K562 (cell line): ENCODE measurements around the gene SPTBN5. TPM values are rescaled to one million over a fixed set of nuclear protein-coding genes. Genes with fewer than 3 reads are reported as not detected.

Source experiments
- ATAC-seq: fragments of 200-7000 bp; cut with Tn5 transposase; 3 replicates; pipeline ENCODE4 v1.9.1; 2020; ENCODE audit warnings: moderate library complexity
- BruUV-seq: library from RNA; stranded (reverse); fragments of 400-500 nt; replicated peaks from 2 replicates; lab custom pipeline; 2021; lab: Mats Ljungman, UMichigan
- CTCF ChIA-PET: fragments of 300-600 bp; formaldehyde crosslinking; extraction: SDS; loops from one replicate; lab custom pipeline; 2021; ENCODE audit warnings: low intra/inter-chr PET ratio; lab: Yijun Ruan, JAX
- POLR2A ChIA-PET: fragments of 300-600, 350-650 bp; sonication (Branson Sonifier 250); formaldehyde crosslinking; extraction: SDS; loops from one replicate; lab custom pipeline; 2021; ENCODE audit warnings: antibody characterized with exemption, inconsistent platforms; lab: Yijun Ruan, JAX
- DNase-seq, 4 experiments: peaks; one replicate each; pipeline versions ENCODE4 v3.0.0 to v3.0.0-alpha.2; 2011 to 2018; ENCODE audit warnings: low spot score in 3 of 4, mixed read lengths in 3 of 4; ENCODE audit errors: extremely low read depth in 1 of 4
- FAIRE-seq: peaks from 2 replicates; lab custom pipeline; 2011; peaks lifted over from hg19 to GRCh38; lab: Jason Lieb, UNC
- H2AFZ ChIP-seq: 2 replicates; pipeline ENCODE4 v1.6.0; 2011; ENCODE audit warnings: low read depth, low read length, control low read depth, inconsistent platforms
- H3K27ac ChIP-seq: fragments of 200-600 bp; 3 replicates; pipeline ENCODE4 v1.8.0; 2011; ENCODE audit warnings: low read depth, mild to moderate bottlenecking, control low read depth, inconsistent platforms, low read length, moderate library complexity, mixed read lengths; ENCODE audit errors: extremely low read depth
- H3K27me3 ChIP-seq, 2 experiments: fragments of 300-600 bp in 1 of 2; 2 replicates in 1 of 2; 3 replicates in 1 of 2; pipeline versions ENCODE4 v1.6.0 to v1.8.0; 2011; ENCODE audit warnings: inconsistent platforms in 2 of 2, low read length in 2 of 2, mild to moderate bottlenecking in 1 of 2, mixed read lengths in 1 of 2, moderate library complexity in 1 of 2; ENCODE audit not compliant: control insufficient read depth in 2 of 2, insufficient read depth in 2 of 2
- H3K36me3 ChIP-seq: fragments of 300-600 bp; 3 replicates; pipeline ENCODE4 v1.8.0; 2011; ENCODE audit warnings: mild to moderate bottlenecking, low read length, inconsistent platforms; ENCODE audit not compliant: control insufficient read depth, insufficient read depth
- H3K4me1 ChIP-seq, 2 experiments: fragments of 200-600 bp in 1 of 2; replicated peaks in 1 of 2; 2 replicates in 1 of 2; 3 replicates in 1 of 2; pipeline versions ENCODE4 v1.5.1 to v1.8.0; 2011; ENCODE audit warnings: inconsistent platforms in 2 of 2, low read length in 2 of 2, mild to moderate bottlenecking in 1 of 2, mixed read lengths in 1 of 2, moderate library complexity in 1 of 2; ENCODE audit not compliant: control insufficient read depth in 2 of 2, insufficient read depth in 2 of 2
- H3K4me2 ChIP-seq: 2 replicates; pipeline ENCODE4 v1.6.1; 2011; ENCODE audit warnings: low read length, control low read depth, inconsistent platforms, mixed read lengths; ENCODE audit not compliant: insufficient read depth
- H3K4me3 ChIP-seq: fragments of 200-600 bp; sonication (generic), shearing (Covaris generic); 2 replicates; pipeline ENCODE4 v1.5.1; 2016; ENCODE audit warnings: control low read depth, inconsistent platforms
- H3K79me2 ChIP-seq: fragments of 200-600 bp; 3 replicates; pipeline ENCODE4 v1.8.0; 2011; ENCODE audit warnings: low read length, inconsistent platforms; ENCODE audit not compliant: control insufficient read depth, insufficient read depth
- H3K9ac ChIP-seq, 2 experiments: 2 replicates each; pipeline versions ENCODE4 v1.6.0 to v1.6.1; 2011; ENCODE audit warnings: low read depth in 2 of 2, low read length in 2 of 2, control low read depth in 1 of 2, inconsistent platforms in 1 of 2, mild to moderate bottlenecking in 1 of 2, mixed read lengths in 1 of 2; ENCODE audit not compliant: insufficient read depth in 1 of 2
- H3K9me1 ChIP-seq: one replicate; pipeline ENCODE4 v1.6.0; 2011; ENCODE audit warnings: inconsistent platforms, mild to moderate bottlenecking, low read length, moderate library complexity; ENCODE audit not compliant: control insufficient read depth, insufficient read depth
- H3K9me3 ChIP-seq: replicated peaks from 2 replicates; pipeline ENCODE4 v1.5.1; 2011; ENCODE audit warnings: low read depth, low read length, inconsistent platforms; ENCODE audit not compliant: control insufficient read depth, insufficient read depth
- H4K20me1 ChIP-seq: replicated peaks from 2 replicates; pipeline ENCODE4 v1.6.1; 2011; ENCODE audit warnings: low read length, inconsistent platforms, mixed read lengths; ENCODE audit not compliant: control insufficient read depth, insufficient read depth
- BRF1 ChIP-seq: IDR thresholded peaks from 3 replicates; pipeline ENCODE4 v1.6.1; 2011; ENCODE audit warnings: borderline replicate concordance, mild to moderate bottlenecking; ENCODE audit not compliant: insufficient read length; ENCODE audit errors: extremely low read depth
- DACH1 ChIP-seq: fragments of 450-650 bp; IDR thresholded peaks from 2 replicates; pipeline ENCODE4 v1.6.1; 2018; ENCODE audit not compliant: partially characterized antibody
- HDAC3 ChIP-seq: fragments of 450-650 bp; IDR thresholded peaks from 2 replicates; pipeline ENCODE4 v1.6.1; 2018; ENCODE audit warnings: borderline replicate concordance, mild to moderate bottlenecking, moderate library complexity; ENCODE audit not compliant: partially characterized antibody
- MCM7 ChIP-seq, 2 experiments: fragments of 450-650 bp; IDR thresholded peaks; 2 replicates each; pipeline ENCODE4 v1.6.1; 2016 to 2018
- RBM39 ChIP-seq: fragments of 200-400 bp; formaldehyde crosslinking; optimal IDR thresholded peaks from 2 replicates; pipeline ENCODE3; 2018; ENCODE audit warnings: low read depth, low read length
- SPI1 ChIP-seq: IDR thresholded peaks from 2 replicates; pipeline ENCODE4 v1.6.1; 2011; ENCODE audit warnings: low read depth, low read length, control low read depth, borderline replicate concordance
- SRSF3 ChIP-seq: fragments of 200-400 bp; formaldehyde crosslinking; IDR thresholded peaks from 2 replicates; pipeline ENCODE4 v1.6.1; 2016; ENCODE audit warnings: mild to moderate bottlenecking, low read length, moderate library complexity; ENCODE audit not compliant: insufficient read depth
- TEAD1 ChIP-seq, 2 experiments: fragments of 450-650 bp in 1 of 2; sonication (generic) in 1 of 2; formaldehyde crosslinking; IDR thresholded peaks; 2 replicates each; pipeline versions ENCODE4 v1.4.0 to v1.8.0; 2020 to 2022; ENCODE audit warnings: mild to moderate bottlenecking in 2 of 2, missing genetic modification reagents in 1 of 2
- ZNF174 ChIP-seq: fragments of 250-450 bp; sonication (Bioruptor Pico); IDR thresholded peaks from 2 replicates; pipeline ENCODE4 v1.4.0; 2020; ENCODE audit warnings: mild to moderate bottlenecking
- ZNF324 ChIP-seq: fragments of 250-450 bp; sonication (Bioruptor Pico); IDR thresholded peaks from 2 replicates; pipeline ENCODE4 v1.4.0; 2020; ENCODE audit warnings: mild to moderate bottlenecking
- WGBS: fragments of 100-300 bp; shearing (Covaris generic); methylation state at CpG from one replicate; pipeline ENCODE4 v1.1.6; 2016; ENCODE audit warnings: low coverage, mixed read lengths; ENCODE audit not compliant: insufficient coverage; ENCODE audit errors: missing lambda C conversion rate; 5-methylcytosine and 5-hydroxymethylcytosine counted together
- in situ Hi-C: fragments of 300-500 bp; cut with MboI; formaldehyde crosslinking; loops from 4 replicates; pipeline ENCODE4 v1.15.0; 2018; ENCODE audit warnings: inconsistent platforms, mixed read lengths
- intact Hi-C: fragments of 100-400 bp; cut with micrococcal nuclease; formaldehyde crosslinking; loops from 2 replicates; pipeline ENCODE4 v1.14.2; 2022
- polyA plus RNA-seq, 8 experiments: library from polyadenylated mRNA; depleted of rRNA in 4 of 8; stranded (reverse) in 5 of 8; unstranded in 3 of 8; fragments of >200 nt; fragmentation: Nextera tagmentation in 2 of 8; fragmentation: Illumina TruSeq in 1 of 8; extraction: Ambion mirVana in 2 of 8; extraction: Trizol in 1 of 8; gene quantifications; 2 replicates each; pipeline versions ENCODE4 v1.2.1 to v1.2.3, GENCODE V29; 2011 to 2014; ENCODE audit warnings: inconsistent platforms in 1 of 8, missing spikeins in 1 of 8
- total RNA-seq, 7 experiments: library from RNA; depleted of rRNA in 6 of 7; stranded (reverse); fragments of >200 nt in 6 of 7; fragmentation: Illumina TruSeq in 2 of 7; extraction: Trizol in 2 of 7; gene quantifications; 2 replicates each; pipeline versions ENCODE4 v1.2.1 to v1.2.3, GENCODE V29; 2011 to 2021; ENCODE audit warnings: low replicate concordance in 1 of 7
- TF ChIP-seq, protein P1 (sequence below), 2 experiments: fragments of 450-650 bp; IDR thresholded peaks; 2 replicates each; pipeline ENCODE4 v1.6.1; 2018; ENCODE audit warnings: mild to moderate bottlenecking in 2 of 2, low read depth in 1 of 2; ENCODE audit not compliant: partially characterized antibody in 2 of 2
- TF ChIP-seq, protein P2 (sequence below): sonication (generic); formaldehyde crosslinking; IDR thresholded peaks from 2 replicates; pipeline ENCODE4 v1.8.1; 2022; ENCODE audit warnings: missing genetic modification reagents
- TF ChIP-seq, protein P3 (sequence below): fragments of 450-650 bp; IDR thresholded peaks from 2 replicates; pipeline ENCODE4 v1.7.1; 2018; ENCODE audit warnings: mild to moderate bottlenecking, low read depth; ENCODE audit not compliant: partially characterized antibody

The SPTBN5 gene
- total and polyA plus RNA-seq, 9 of the 15 experiments (the other 6 are each of a cell fraction or from before 2014, with no cell fraction given), result 0.02 TPM; not detected in 8

DNA sequence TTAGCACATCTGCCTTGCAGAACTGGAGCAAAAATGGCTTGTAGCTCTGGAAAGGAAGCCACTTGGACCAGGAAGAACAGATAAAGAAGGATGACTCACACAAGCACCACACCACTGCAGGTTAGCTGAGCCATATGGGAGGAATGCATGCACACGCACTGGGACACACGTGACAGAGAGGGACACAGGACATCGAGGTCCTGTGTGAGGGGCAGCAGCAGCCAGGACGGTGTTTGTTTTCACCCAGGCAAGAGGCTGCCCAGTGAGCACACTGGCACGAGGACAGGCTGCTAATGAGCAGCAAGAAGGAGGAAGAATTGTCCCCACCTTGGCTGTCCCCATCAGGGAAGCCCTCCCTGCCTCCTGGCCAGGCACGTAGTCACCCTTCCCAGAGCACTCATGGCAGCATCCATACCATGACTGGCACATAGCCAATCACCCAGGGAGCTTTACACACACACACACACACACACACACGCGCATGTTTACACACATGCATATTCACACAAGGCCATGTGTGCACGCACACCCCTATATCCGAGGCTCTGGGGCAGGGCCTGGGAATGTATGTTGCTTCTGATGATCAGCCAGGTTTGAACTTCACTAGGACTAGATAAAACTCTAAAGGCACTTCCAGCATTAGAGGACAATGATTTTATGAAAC lies 24.0 kb upstream of the SPTBN5 start:
- peak overlapping the region; percentile 40; the same call in 1 of the 2 replicates for H3K4me2 ChIP-seq
- no peaks in the 10 kb centered on the region for H3K27me3 ChIP-seq
- intact Hi-C loops, result no loop called here
- peaks cover 9 to 11% of the 10 kb centered on the region in 2 experiments; a peak in 4 of 5 replicates for H3K4me1 ChIP-seq
- H3K27ac ChIP-seq, result no peak overlapping the region; the same call in 2 of the 3 replicates
- H3K36me3 ChIP-seq, result peaks cover 16% of the 10 kb centered on the region; the same call in 2 of the 3 replicates
- peak overlapping the region in 1 of 2 experiments; percentile 74; a peak in 2 of 4 replicates for H3K9ac ChIP-seq
- ATAC-seq, result peak; percentile 88
- H3K4me3 ChIP-seq, result no peak overlapping the region
- ChIA-PET CTCF (no interaction called here), POLR2A (interaction anchor here (1.0 kb wide), 1 partner anchor 47 kb away, joined by 3 read pairs; no protein-coding TSS in a partner anchor)
- H4K20me1 ChIP-seq, result peaks cover 3% of the 10 kb centered on the region; the same call in 1 of the 2 replicates
- peak; percentile 98 for FAIRE-seq
- no peaks in the 10 kb centered on the region for H3K79me2 ChIP-seq
- in situ Hi-C loops, result no loop called here
- peak overlapping the region; percentile 42; the same call in 1 of the 2 replicates for H2AFZ ChIP-seq
- no TSS peak for BruUV-seq
- no peaks in the 10 kb centered on the region for H3K9me3 ChIP-seq
- peak; percentile 48 to 75 (median 64) for DNase-seq
- WGBS, result 46% methylated on average over 10 of the region's 10 CpGs
- no peaks in the 10 kb centered on the region for H3K9me1 ChIP-seq
- TF ChIP-seq ZNF174 (no peak), SRSF3 (no peak), SPI1 (no peak), HDAC3 (no peak), TEAD1 (CRISPR knock-in tag; IDR thresholded peaks at IDR 0.05) (peak in 1 of 2 experiments; percentile 45; a peak in 1 of 4 replicates), DACH1 (no peak), ZNF324 (no peak), BRF1 (no peak), MCM7 (IDR thresholded peaks at IDR 0.05) (no peak), RBM39 (no peak)
- TF ChIP-seq, protein P1, sequence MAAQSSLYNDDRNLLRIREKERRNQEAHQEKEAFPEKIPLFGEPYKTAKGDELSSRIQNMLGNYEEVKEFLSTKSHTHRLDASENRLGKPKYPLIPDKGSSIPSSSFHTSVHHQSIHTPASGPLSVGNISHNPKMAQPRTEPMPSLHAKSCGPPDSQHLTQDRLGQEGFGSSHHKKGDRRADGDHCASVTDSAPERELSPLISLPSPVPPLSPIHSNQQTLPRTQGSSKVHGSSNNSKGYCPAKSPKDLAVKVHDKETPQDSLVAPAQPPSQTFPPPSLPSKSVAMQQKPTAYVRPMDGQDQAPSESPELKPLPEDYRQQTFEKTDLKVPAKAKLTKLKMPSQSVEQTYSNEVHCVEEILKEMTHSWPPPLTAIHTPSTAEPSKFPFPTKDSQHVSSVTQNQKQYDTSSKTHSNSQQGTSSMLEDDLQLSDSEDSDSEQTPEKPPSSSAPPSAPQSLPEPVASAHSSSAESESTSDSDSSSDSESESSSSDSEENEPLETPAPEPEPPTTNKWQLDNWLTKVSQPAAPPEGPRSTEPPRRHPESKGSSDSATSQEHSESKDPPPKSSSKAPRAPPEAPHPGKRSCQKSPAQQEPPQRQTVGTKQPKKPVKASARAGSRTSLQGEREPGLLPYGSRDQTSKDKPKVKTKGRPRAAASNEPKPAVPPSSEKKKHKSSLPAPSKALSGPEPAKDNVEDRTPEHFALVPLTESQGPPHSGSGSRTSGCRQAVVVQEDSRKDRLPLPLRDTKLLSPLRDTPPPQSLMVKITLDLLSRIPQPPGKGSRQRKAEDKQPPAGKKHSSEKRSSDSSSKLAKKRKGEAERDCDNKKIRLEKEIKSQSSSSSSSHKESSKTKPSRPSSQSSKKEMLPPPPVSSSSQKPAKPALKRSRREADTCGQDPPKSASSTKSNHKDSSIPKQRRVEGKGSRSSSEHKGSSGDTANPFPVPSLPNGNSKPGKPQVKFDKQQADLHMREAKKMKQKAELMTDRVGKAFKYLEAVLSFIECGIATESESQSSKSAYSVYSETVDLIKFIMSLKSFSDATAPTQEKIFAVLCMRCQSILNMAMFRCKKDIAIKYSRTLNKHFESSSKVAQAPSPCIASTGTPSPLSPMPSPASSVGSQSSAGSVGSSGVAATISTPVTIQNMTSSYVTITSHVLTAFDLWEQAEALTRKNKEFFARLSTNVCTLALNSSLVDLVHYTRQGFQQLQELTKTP (IDR thresholded peaks at IDR 0.05; ENCODE audit: low read depth in 1 of 2, partially characterized antibody in 2 of 2), result no peak
- TF ChIP-seq, protein P2, sequence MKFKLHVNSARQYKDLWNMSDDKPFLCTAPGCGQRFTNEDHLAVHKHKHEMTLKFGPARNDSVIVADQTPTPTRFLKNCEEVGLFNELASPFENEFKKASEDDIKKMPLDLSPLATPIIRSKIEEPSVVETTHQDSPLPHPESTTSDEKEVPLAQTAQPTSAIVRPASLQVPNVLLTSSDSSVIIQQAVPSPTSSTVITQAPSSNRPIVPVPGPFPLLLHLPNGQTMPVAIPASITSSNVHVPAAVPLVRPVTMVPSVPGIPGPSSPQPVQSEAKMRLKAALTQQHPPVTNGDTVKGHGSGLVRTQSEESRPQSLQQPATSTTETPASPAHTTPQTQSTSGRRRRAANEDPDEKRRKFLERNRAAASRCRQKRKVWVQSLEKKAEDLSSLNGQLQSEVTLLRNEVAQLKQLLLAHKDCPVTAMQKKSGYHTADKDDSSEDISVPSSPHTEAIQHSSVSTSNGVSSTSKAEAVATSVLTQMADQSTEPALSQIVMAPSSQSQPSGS (CRISPR knock-in tag), result no peak
- TF ChIP-seq, protein P3, sequence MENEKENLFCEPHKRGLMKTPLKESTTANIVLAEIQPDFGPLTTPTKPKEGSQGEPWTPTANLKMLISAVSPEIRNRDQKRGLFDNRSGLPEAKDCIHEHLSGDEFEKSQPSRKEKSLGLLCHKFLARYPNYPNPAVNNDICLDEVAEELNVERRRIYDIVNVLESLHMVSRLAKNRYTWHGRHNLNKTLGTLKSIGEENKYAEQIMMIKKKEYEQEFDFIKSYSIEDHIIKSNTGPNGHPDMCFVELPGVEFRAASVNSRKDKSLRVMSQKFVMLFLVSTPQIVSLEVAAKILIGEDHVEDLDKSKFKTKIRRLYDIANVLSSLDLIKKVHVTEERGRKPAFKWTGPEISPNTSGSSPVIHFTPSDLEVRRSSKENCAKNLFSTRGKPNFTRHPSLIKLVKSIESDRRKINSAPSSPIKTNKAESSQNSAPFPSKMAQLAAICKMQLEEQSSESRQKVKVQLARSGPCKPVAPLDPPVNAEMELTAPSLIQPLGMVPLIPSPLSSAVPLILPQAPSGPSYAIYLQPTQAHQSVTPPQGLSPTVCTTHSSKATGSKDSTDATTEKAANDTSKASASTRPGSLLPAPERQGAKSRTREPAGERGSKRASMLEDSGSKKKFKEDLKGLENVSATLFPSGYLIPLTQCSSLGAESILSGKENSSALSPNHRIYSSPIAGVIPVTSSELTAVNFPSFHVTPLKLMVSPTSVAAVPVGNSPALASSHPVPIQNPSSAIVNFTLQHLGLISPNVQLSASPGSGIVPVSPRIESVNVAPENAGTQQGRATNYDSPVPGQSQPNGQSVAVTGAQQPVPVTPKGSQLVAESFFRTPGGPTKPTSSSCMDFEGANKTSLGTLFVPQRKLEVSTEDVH, result no peak
